IPS-18c (cell line): ENCODE results near the gene OPA1.

Experiments
- H3K4me3 ChIP-seq: 2 replicates; pipeline ENCODE4 v1.7.0; 2013; ENCODE audit warnings: low read depth, mild to moderate bottlenecking, low read length, moderate library complexity; ENCODE audit not compliant: insufficient read depth
- H3K9me3 ChIP-seq: one replicate; pipeline ENCODE4 v1.6.1; 2013; ENCODE audit warnings: mild to moderate bottlenecking, low read length, moderate library complexity; ENCODE audit not compliant: control insufficient read depth, insufficient read depth

Gene OPA1

GRCh38 chr3:193620057-193620456, 27.0 kb downstream of the OPA1 start:
- Histone ChIP-seq H3K9me3 (no peaks in the 10 kb centered on the region), H3K4me3 (no peak overlapping the region)

- no peak overlapping the region for H3K4me3 ChIP-seq
- H3K9me3 ChIP-seq: no peaks in the 10 kb centered on the region
Observed at GRCh38 chr3:193620650-193621049, 27.6 kb downstream of the OPA1 start.

- Histone ChIP-seq H3K4me3 (no peak overlapping the region), H3K9me3 (no peaks in the 10 kb centered on the region)
Observed at GRCh38 chr3:193621127-193621526, 28.1 kb downstream of the OPA1 start.

GRCh38 chr3:193630005-193630404, 37.0 kb downstream of the OPA1 start:
- H3K4me3 ChIP-seq: no peak overlapping the region
- H3K9me3 ChIP-seq: no peaks in the 10 kb centered on the region

- Histone ChIP-seq H3K9me3 (no peaks in the 10 kb centered on the region), H3K4me3 (no peak overlapping the region)
Observed at GRCh38 chr3:193637831-193638230, 44.8 kb downstream of the OPA1 start.

GRCh38 chr3:193638833-193639232, 45.8 kb downstream of the OPA1 start:
- H3K4me3 ChIP-seq: no peak overlapping the region
- no peaks in the 10 kb centered on the region for H3K9me3 ChIP-seq

- H3K4me3 ChIP-seq: no peak overlapping the region
- no peaks in the 10 kb centered on the region for H3K9me3 ChIP-seq
Observed at GRCh38 chr3:193640165-193640715, 47.2 kb downstream of the OPA1 start.

- H3K9me3 ChIP-seq: no peaks in the 10 kb centered on the region
- H3K4me3 ChIP-seq: no peak overlapping the region
Observed at GRCh38 chr3:193640728-193641439, 47.9 kb downstream of the OPA1 start.

GRCh38 chr3:193641440-193641775, 48.4 kb downstream of the OPA1 start:
- Histone ChIP-seq H3K4me3 (no peak overlapping the region), H3K9me3 (no peaks in the 10 kb centered on the region)

GRCh38 chr3:193645806-193646205, 52.8 kb downstream of the OPA1 start:
- Histone ChIP-seq H3K9me3 (no peaks in the 10 kb centered on the region), H3K4me3 (no peak overlapping the region)

- H3K9me3 ChIP-seq: no peaks in the 10 kb centered on the region
Observed at GRCh38 chr3:193648542-193649076, 55.6 kb downstream of the OPA1 start.

GRCh38 chr3:193650585-193650984, 57.6 kb downstream of the OPA1 start:
- H3K4me3 ChIP-seq: no peak overlapping the region
- no peaks in the 10 kb centered on the region for H3K9me3 ChIP-seq

More at GRCh38 chr3:193648542-193649076, 55.6 kb downstream of the OPA1 start:
- no peak overlapping the region for H3K4me3 ChIP-seq

- Histone ChIP-seq H3K9me3 (no peaks in the 10 kb centered on the region), H3K4me3 (no peak overlapping the region)
Observed at GRCh38 chr3:193655831-193656433, 62.9 kb downstream of the OPA1 start.

- no peak overlapping the region for H3K4me3 ChIP-seq
- no peaks in the 10 kb centered on the region for H3K9me3 ChIP-seq
Observed at GRCh38 chr3:193656445-193656844, 63.4 kb downstream of the OPA1 start.

GRCh38 chr3:193656878-193657282, 63.9 kb downstream of the OPA1 start:
- H3K4me3 ChIP-seq: no peak overlapping the region

GRCh38 chr3:193660171-193660570, 67.2 kb downstream of the OPA1 start:
- Histone ChIP-seq H3K4me3 (no peak overlapping the region), H3K9me3 (no peaks in the 10 kb centered on the region)

More at GRCh38 chr3:193656878-193657282, 63.9 kb downstream of the OPA1 start:
- H3K9me3 ChIP-seq: no peaks in the 10 kb centered on the region

GRCh38 chr3:193660698-193661411, 67.8 kb downstream of the OPA1 start:
- H3K4me3 ChIP-seq: no peak overlapping the region
- H3K9me3 ChIP-seq: no peaks in the 10 kb centered on the region
